ENCODE measurements around the gene FGF19. TPM values are rescaled to one million over a fixed set of nuclear protein-coding genes. Genes with fewer than 3 reads are reported as not detected.
"Not testable (repeated sequence)": the region's sequence is repeated elsewhere in the genome, so short reads cannot be mapped to it uniquely, and the experiment has no call there.

The FGF19 gene
- total RNA-seq, 1 donor from 2014 or later = not detected

GRCh38 chr11:69697861-69698260 lies 6.0 kb downstream of the FGF19 start:
- no peak for DNase-seq (ENCODE audit: extremely low spot score, unreplicated experiment)
- no peaks in the 10 kb centered on the region for H3K9me3 Mint-ChIP-seq (ENCODE audit: unreplicated experiment)
- TF ChIP-seq CTCF (IDR thresholded peaks at IDR 0.05) = no peak
- peaks cover 22% of the 10 kb centered on the region for H3K4me1 Mint-ChIP-seq (ENCODE audit: unreplicated experiment)
- no peak overlapping the region for H3K4me3 Mint-ChIP-seq (ENCODE audit: unreplicated experiment)
- peaks cover 34% of the 10 kb centered on the region for H3K27me3 Mint-ChIP-seq (ENCODE audit: unreplicated experiment)
- H3K36me3 Mint-ChIP-seq (ENCODE audit: unreplicated experiment) = no peaks in the 10 kb centered on the region
- no peak overlapping the region for H3K27ac Mint-ChIP-seq (ENCODE audit: unreplicated experiment)

GRCh38 chr11:69697469-69697843 lies 6.4 kb downstream of the FGF19 start:
- no peak overlapping the region for H3K27ac Mint-ChIP-seq (ENCODE audit: unreplicated experiment)
- peaks cover 2% of the 10 kb centered on the region for H3K36me3 Mint-ChIP-seq (ENCODE audit: unreplicated experiment)
- TF ChIP-seq CTCF (IDR thresholded peaks at IDR 0.05) = no peak
- no peak for DNase-seq (ENCODE audit: extremely low spot score, unreplicated experiment)
- peaks cover 19% of the 10 kb centered on the region for H3K4me1 Mint-ChIP-seq (ENCODE audit: unreplicated experiment)
- H3K9me3 Mint-ChIP-seq (ENCODE audit: unreplicated experiment) = peaks cover 3% of the 10 kb centered on the region
- no peak overlapping the region for H3K4me3 Mint-ChIP-seq (ENCODE audit: unreplicated experiment)
- peaks cover 33% of the 10 kb centered on the region for H3K27me3 Mint-ChIP-seq (ENCODE audit: unreplicated experiment)

- DNase-seq (ENCODE audit: extremely low spot score, unreplicated experiment) = no peak
- H3K4me3 Mint-ChIP-seq (ENCODE audit: unreplicated experiment) = no peak overlapping the region
- TF ChIP-seq CTCF (IDR thresholded peaks at IDR 0.05) = no peak
- H3K4me1 Mint-ChIP-seq (ENCODE audit: unreplicated experiment) = peaks cover 18% of the 10 kb centered on the region
- H3K36me3 Mint-ChIP-seq (ENCODE audit: unreplicated experiment) = peaks cover 6% of the 10 kb centered on the region
- H3K27ac Mint-ChIP-seq (ENCODE audit: unreplicated experiment) = no peak overlapping the region
- peaks cover 8% of the 10 kb centered on the region for H3K9me3 Mint-ChIP-seq (ENCODE audit: unreplicated experiment)
- peaks cover 39% of the 10 kb centered on the region for H3K27me3 Mint-ChIP-seq (ENCODE audit: unreplicated experiment)
These were observed 6.9 kb downstream of the FGF19 start for GRCh38 chr11:69696749-69697468.

DNA sequence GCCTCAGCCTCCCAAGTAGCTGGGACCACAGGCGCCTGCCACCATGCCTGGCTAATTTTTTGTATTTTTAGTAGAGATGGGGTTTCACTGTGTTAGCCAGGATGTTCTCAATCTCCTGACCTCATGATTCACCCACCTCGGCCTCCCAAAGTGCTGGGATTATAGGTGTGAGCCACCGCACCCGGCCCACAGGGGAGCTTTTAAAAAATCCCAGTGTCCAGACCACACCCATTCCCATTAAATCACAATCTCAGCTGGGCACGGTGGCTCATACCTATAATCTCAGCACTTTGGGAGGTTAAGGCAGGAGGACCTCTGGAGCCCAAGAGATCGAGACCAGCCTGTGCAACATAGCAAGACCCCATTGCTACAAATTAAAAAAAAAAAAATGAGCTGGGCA lies 7.8 kb downstream of the FGF19 start:
- H3K4me1 Mint-ChIP-seq (ENCODE audit: unreplicated experiment) = peaks cover 17% of the 10 kb centered on the region
- not testable (repeated sequence) for H3K27ac Mint-ChIP-seq (ENCODE audit: unreplicated experiment); DNase-seq (ENCODE audit: extremely low spot score, unreplicated experiment); H3K4me3 Mint-ChIP-seq (ENCODE audit: unreplicated experiment); H3K36me3 Mint-ChIP-seq (ENCODE audit: unreplicated experiment)
- peaks cover 40% of the 10 kb centered on the region for H3K27me3 Mint-ChIP-seq (ENCODE audit: unreplicated experiment)
- H3K9me3 Mint-ChIP-seq (ENCODE audit: unreplicated experiment) = peaks cover 13% of the 10 kb centered on the region

GRCh38 chr11:69695581-69695980 lies 8.2 kb downstream of the FGF19 start:
- no peak overlapping the region for H3K4me3 Mint-ChIP-seq (ENCODE audit: unreplicated experiment)

More at GRCh38 chr11:69695581-69695980, 8.2 kb downstream of the FGF19 start:
- Mint-ChIP-seq H3K27ac (ENCODE audit: unreplicated experiment) (no peak overlapping the region), H3K9me3 (ENCODE audit: unreplicated experiment) (peaks cover 13% of the 10 kb centered on the region), H3K27me3 (ENCODE audit: unreplicated experiment) (peaks cover 37% of the 10 kb centered on the region), H3K36me3 (ENCODE audit: unreplicated experiment) (peaks cover 6% of the 10 kb centered on the region), H3K4me1 (ENCODE audit: unreplicated experiment) (peaks cover 12% of the 10 kb centered on the region)
- TF ChIP-seq CTCF (IDR thresholded peaks at IDR 0.05) = no peak
- DNase-seq (ENCODE audit: extremely low spot score, unreplicated experiment) = no peak

All from osteocyte (in vitro differentiated cells).